ENCODE data around the gene TARS2. TPM values are rescaled to one million over a fixed set of nuclear protein-coding genes. Genes with fewer than 3 reads are reported as not detected.

The TARS2 gene
- total RNA-seq, 1 experiment from 2014 or later: 30.6 TPM

GRCh38 chr1:150484431-150484830, 2.8 kb upstream of the TARS2 start:
- no peak for TF ChIP-seq CTCF (IDR thresholded peaks at IDR 0.05; ENCODE audit: insufficient read depth in 1 of 2, low read depth in 1 of 2, low read length in 1 of 2, severe bottlenecking in 1 of 2, unreplicated experiment in 1 of 2)
- Histone ChIP-seq H3K27me3 (replicated peaks; ENCODE audit: control insufficient read depth, insufficient read depth, low read length) (no peaks in the 10 kb centered on the region), H3K4me3 (ENCODE audit: low read depth, low read length) (no peak overlapping the region), H3K9me3 (no peaks in the 10 kb centered on the region), H3K4me1 (peaks cover 4% of the 10 kb centered on the region; the same call in 1 of the 2 replicates), H3K36me3 (ENCODE audit: control insufficient read depth, insufficient read depth, low read length) (no peaks in the 10 kb centered on the region)
- no peaks in the 10 kb centered on the region for H3K9me3 Mint-ChIP-seq (ENCODE audit: unreplicated experiment)
- POLR2A ChIA-PET: no interaction called here
- H3K36me3 Mint-ChIP-seq (ENCODE audit: insufficient read depth, unreplicated experiment): peaks cover 16% of the 10 kb centered on the region
- no peak overlapping the region for H3K4me3 Mint-ChIP-seq (ENCODE audit: unreplicated experiment)
- peaks cover 15% of the 10 kb centered on the region for H3K4me1 Mint-ChIP-seq (ENCODE audit: low read depth, unreplicated experiment)
- H3K27ac Mint-ChIP-seq (ENCODE audit: unreplicated experiment): no peak overlapping the region
- BruUV-seq (replicated peaks): no TSS peak
- CTCF ChIA-PET: interaction anchor here (0.7 kb wide), 2 partner anchors 15 to 48 kb away, joined by 3 to 5 read pairs; no protein-coding TSS in a partner anchor
- intact Hi-C loops (cut with micrococcal nuclease; ENCODE audit: unreplicated experiment): no loop called here
- H3K27me3 Mint-ChIP-seq (ENCODE audit: insufficient read depth, unreplicated experiment): no peaks in the 10 kb centered on the region
- no peak for DNase-seq

GRCh38 chr1:150484861-150485260, 2.4 kb upstream of the TARS2 start:
- intact Hi-C loops (cut with micrococcal nuclease; ENCODE audit: unreplicated experiment): loop anchor here (5.0 kb wide), 1 partner anchor 62 kb away; the partner anchor contains the start of gene ADAMTSL4
- POLR2A ChIA-PET: no interaction called here

GRCh38 chr1:150487763-150488115, 520 bp downstream of the TARS2 start:
- Mint-ChIP-seq H3K27me3 (ENCODE audit: insufficient read depth, unreplicated experiment) (no peaks in the 10 kb centered on the region), H3K4me1 (ENCODE audit: low read depth, unreplicated experiment) (peaks cover 8% of the 10 kb centered on the region), H3K9me3 (ENCODE audit: unreplicated experiment) (no peaks in the 10 kb centered on the region), H3K4me3 (ENCODE audit: unreplicated experiment) (peak overlapping the region; percentile 80), H3K27ac (ENCODE audit: unreplicated experiment) (peak overlapping the region; percentile 85), H3K36me3 (ENCODE audit: insufficient read depth, unreplicated experiment) (peaks cover 31% of the 10 kb centered on the region)
- Histone ChIP-seq H3K4me1 (no peaks in the 10 kb centered on the region), H3K27me3 (replicated peaks; ENCODE audit: control insufficient read depth, insufficient read depth, low read length) (no peaks in the 10 kb centered on the region), H3K9me3 (no peaks in the 10 kb centered on the region), H3K36me3 (ENCODE audit: control insufficient read depth, insufficient read depth, low read length) (no peaks in the 10 kb centered on the region), H3K4me3 (ENCODE audit: low read depth, low read length) (peak overlapping the region; percentile 78)
- BruUV-seq (replicated peaks): no TSS peak
- ChIA-PET POLR2A (interaction anchor here (0.6 to 1.0 kb wide), 2 partner anchors 45 to 96 kb away, joined by 3 to 8 read pairs; no protein-coding TSS in a partner anchor), CTCF (no interaction called here)
- intact Hi-C loops (cut with micrococcal nuclease; ENCODE audit: unreplicated experiment): loop anchor here (1.0 to 5.0 kb wide), 3 partner anchors 29 to 60 kb away; partner anchors contain the start of gene ADAMTSL4
- no peak for DNase-seq
- no peak for TF ChIP-seq CTCF (IDR thresholded peaks at IDR 0.05; ENCODE audit: insufficient read depth in 1 of 2, low read depth in 1 of 2, low read length in 1 of 2, severe bottlenecking in 1 of 2, unreplicated experiment in 1 of 2)

More at GRCh38 chr1:150484861-150485260, 2.4 kb upstream of the TARS2 start:
- no peak overlapping the region for H3K4me3 Mint-ChIP-seq (ENCODE audit: unreplicated experiment)
- CTCF ChIA-PET: interaction anchor here (0.7 kb wide), 1 partner anchor 15 kb away, joined by 3 read pairs; no protein-coding TSS in a partner anchor
- H3K4me3 ChIP-seq (ENCODE audit: low read depth, low read length): no peak overlapping the region
- H3K36me3 ChIP-seq (ENCODE audit: control insufficient read depth, insufficient read depth, low read length): no peaks in the 10 kb centered on the region
- peaks cover 11% of the 10 kb centered on the region for H3K4me1 Mint-ChIP-seq (ENCODE audit: low read depth, unreplicated experiment)
- H3K27ac Mint-ChIP-seq (ENCODE audit: unreplicated experiment): no peak overlapping the region
- H3K27me3 ChIP-seq (replicated peaks; ENCODE audit: control insufficient read depth, insufficient read depth, low read length): no peaks in the 10 kb centered on the region
- DNase-seq: peak in 1 of 2 experiments; percentile 37
- 0 out of 2 replicates have a peak, but pooled peaks cover under 1% of the 10 kb centered on the region for H3K4me1 ChIP-seq
- peaks cover 12% of the 10 kb centered on the region for H3K36me3 Mint-ChIP-seq (ENCODE audit: insufficient read depth, unreplicated experiment)
- no TSS peak for BruUV-seq (replicated peaks)
- no peaks in the 10 kb centered on the region for H3K27me3 Mint-ChIP-seq (ENCODE audit: insufficient read depth, unreplicated experiment)
- no peaks in the 10 kb centered on the region for H3K9me3 Mint-ChIP-seq (ENCODE audit: unreplicated experiment)
- peak in 1 of 2 experiments; percentile 29 for TF ChIP-seq CTCF (IDR thresholded peaks at IDR 0.05; ENCODE audit: insufficient read depth in 1 of 2, low read depth in 1 of 2, low read length in 1 of 2, severe bottlenecking in 1 of 2, unreplicated experiment in 1 of 2)
- no peaks in the 10 kb centered on the region for H3K9me3 ChIP-seq

All from Caco-2 (cell line).